A673 (cell line): Measurements from ENCODE around the gene SLC1A1.

ENCODE experiments used
- CTCF ChIP-seq: fragments of 300-800, 200-600 bp; sonication (generic); conservative IDR thresholded peaks from 2 replicates; pipeline ENCODE4 v1.5.1; 2017; ENCODE audit warnings: low read depth, mild to moderate bottlenecking, antibody characterized with exemption, low read length, moderate library complexity, mixed read lengths
- EZH2 ChIP-seq: fragments of 200-600 bp; sonication (generic); IDR thresholded peaks from 2 replicates; pipeline ENCODE4 v1.6.1; 2017; ENCODE audit warnings: borderline replicate concordance, low read depth, mild to moderate bottlenecking, mixed read lengths, antibody characterized with exemption, low read length; ENCODE audit not compliant: poor library complexity, severe bottlenecking

GRCh38 chr9:4486176-4486575 lies 4.1 kb upstream of the SLC1A1 start:
- TF ChIP-seq CTCF, result no peak
- TF ChIP-seq EZH2, result no peak
